K562 (cell line): ENCODE measurements around the gene ZNF593OS. TPM values are rescaled to one million over a fixed set of nuclear protein-coding genes. Genes with fewer than 3 reads are reported as not detected.

Source experiments
- ATF3 ChIP-seq, 2 experiments: fragments of 450-650 bp in 1 of 2; sonication (generic) in 1 of 2; formaldehyde crosslinking in 1 of 2; IDR thresholded peaks in 1 of 2; conservative IDR thresholded peaks in 1 of 2; 2 replicates each; pipeline versions ENCODE4 v1.6.1 to v1.8.1; 2016 to 2023; ENCODE audit warnings: mild to moderate bottlenecking in 2 of 2, moderate library complexity in 2 of 2, inconsistent platforms in 1 of 2, missing genetic modification reagents in 1 of 2
- BCLAF1 ChIP-seq, 2 experiments: fragments of 450-650 bp in 1 of 2; IDR thresholded peaks; 2 replicates each; pipeline ENCODE4 v1.6.1; 2011 to 2017; ENCODE audit warnings: low read depth in 2 of 2, antibody characterized with exemption in 1 of 2, borderline replicate concordance in 1 of 2, low read length in 1 of 2, mild to moderate bottlenecking in 1 of 2, mixed read lengths in 1 of 2; ENCODE audit not compliant: control insufficient read depth in 1 of 2
- CHD2 ChIP-seq: IDR thresholded peaks from 2 replicates; pipeline ENCODE4 v1.6.1; 2011; ENCODE audit warnings: low read depth, low read length
- CTCFL ChIP-seq: IDR thresholded peaks from 2 replicates; pipeline ENCODE4 v1.6.1; 2011; ENCODE audit warnings: borderline replicate concordance, low read depth, mild to moderate bottlenecking, moderate library complexity, low read length; ENCODE audit not compliant: insufficient read depth, poor library complexity, severe bottlenecking
- EWSR1 ChIP-seq: fragments of 450-650 bp; IDR thresholded peaks from 2 replicates; pipeline ENCODE4 v1.6.1; 2018; ENCODE audit warnings: borderline replicate concordance, mild to moderate bottlenecking, low read depth, moderate library complexity; ENCODE audit not compliant: partially characterized antibody
- KDM2B ChIP-seq: fragments of 250-450 bp; sonication (Bioruptor Pico); IDR thresholded peaks from 2 replicates; pipeline ENCODE4 v1.8.0; 2021; ENCODE audit warnings: mild to moderate bottlenecking, moderate library complexity
- KLF1 ChIP-seq: fragments of 450-650 bp; IDR thresholded peaks from 2 replicates; pipeline ENCODE4 v1.6.1; 2016; ENCODE audit warnings: missing genetic modification characterization, missing compliant biosample characterization
- MCM3 ChIP-seq: fragments of 450-650 bp; IDR thresholded peaks from 2 replicates; pipeline ENCODE4 v1.6.1; 2016
- TAF15 ChIP-seq: fragments of 200-400 bp; formaldehyde crosslinking; IDR thresholded peaks from 2 replicates; pipeline ENCODE4 v1.6.1; 2017; ENCODE audit warnings: mild to moderate bottlenecking, low read depth, low read length, moderate library complexity
- UBTF ChIP-seq, 2 experiments: IDR thresholded peaks; 2 replicates each; pipeline ENCODE4 v1.6.1; 2012; ENCODE audit warnings: improper control_type of control experiment in 2 of 2, low read depth in 2 of 2, low read length in 2 of 2, borderline replicate concordance in 1 of 2
- ZNF175 ChIP-seq: fragments of 200-800 bp; sonication (Bioruptor generic); IDR thresholded peaks from 2 replicates; pipeline ENCODE4 v1.6.1; 2016; ENCODE audit warnings: low read depth, mild to moderate bottlenecking, missing genetic modification characterization, missing compliant biosample characterization
- ZNF184 ChIP-seq: sonication (generic); formaldehyde crosslinking; IDR thresholded peaks from 2 replicates; pipeline ENCODE4 v1.5.0; 2020; ENCODE audit warnings: missing genetic modification reagents
- ZNF512 ChIP-seq: IDR thresholded peaks from 2 replicates; pipeline ENCODE4 v1.6.1; 2016; ENCODE audit warnings: missing genetic modification characterization, missing compliant biosample characterization
- ZNF551 ChIP-seq: fragments of 250-450 bp; sonication (Bioruptor Pico); IDR thresholded peaks from 2 replicates; pipeline ENCODE4 v1.5.0; 2021; ENCODE audit warnings: mild to moderate bottlenecking, moderate library complexity
- ZNF589 ChIP-seq: fragments of 200-800 bp; sonication (Bioruptor generic); IDR thresholded peaks from 2 replicates; pipeline ENCODE4 v1.6.1; 2016; ENCODE audit warnings: low read depth, missing genetic modification characterization, missing compliant biosample characterization
- polyA plus RNA-seq, 8 experiments: library from polyadenylated mRNA; depleted of rRNA in 4 of 8; stranded (reverse) in 5 of 8; unstranded in 3 of 8; fragments of >200 nt; fragmentation: Nextera tagmentation in 2 of 8; fragmentation: Illumina TruSeq in 1 of 8; extraction: Ambion mirVana in 2 of 8; extraction: Trizol in 1 of 8; gene quantifications; 2 replicates each; pipeline versions ENCODE4 v1.2.1 to v1.2.3, GENCODE V29; 2011 to 2014; ENCODE audit warnings: inconsistent platforms in 1 of 8, missing spikeins in 1 of 8
- total RNA-seq, 7 experiments: library from RNA; depleted of rRNA in 6 of 7; stranded (reverse); fragments of >200 nt in 6 of 7; fragmentation: Illumina TruSeq in 2 of 7; extraction: Trizol in 2 of 7; gene quantifications; 2 replicates each; pipeline versions ENCODE4 v1.2.1 to v1.2.3, GENCODE V29; 2011 to 2021; ENCODE audit warnings: low replicate concordance in 1 of 7

ZNF593OS gene
- total and polyA plus RNA-seq, 9 of the 15 experiments (the other 6 are each of a cell fraction or from before 2014, with no cell fraction given): 0.24 to 0.27 TPM; not detected in 7

- TF ChIP-seq CTCFL (no peak), KLF1 (tag) (no peak), UBTF (IDR thresholded peaks at IDR 0.05; ENCODE audit: borderline replicate concordance in 1 of 2, low read depth in 2 of 2, low read length in 2 of 2) (no peak), ZNF551 (CRISPR knock-in tag) (no peak), ZNF184 (no peak), ZNF589 (CRISPR knock-in tag) (no peak; the same call in 1 of the 2 replicates), CHD2 (no peak), BCLAF1 (IDR thresholded peaks at IDR 0.05; ENCODE audit: borderline replicate concordance in 1 of 2, control insufficient read depth in 1 of 2, low read depth in 2 of 2, low read length in 1 of 2) (no peak), KDM2B (CRISPR knock-in tag) (no peak), TAF15 (no peak), EWSR1 (no peak), MCM3 (no peak), ATF3 (IDR thresholded peaks at IDR 0.05) (no peak), ATF3 (CRISPR knock-in tag; conservative IDR thresholded peaks at IDR 0.05) (no peak), ZNF512 (no peak), ZNF175 (CRISPR knock-in tag) (peak; percentile 93)
Observed at GRCh38 chr1:26124418-26125331, 47.0 kb downstream of the ZNF593OS start (continued).
